ENCODE data around the gene MED25.

- no peak for TF ChIP-seq CTCF (conservative IDR thresholded peaks at IDR 0.05; ENCODE audit: low read depth in 2 of 2)
- TF ChIP-seq STAT1 (IDR thresholded peaks at IDR 0.05; ENCODE audit: unreplicated experiment), result no peak
- TF ChIP-seq, protein P1, sequence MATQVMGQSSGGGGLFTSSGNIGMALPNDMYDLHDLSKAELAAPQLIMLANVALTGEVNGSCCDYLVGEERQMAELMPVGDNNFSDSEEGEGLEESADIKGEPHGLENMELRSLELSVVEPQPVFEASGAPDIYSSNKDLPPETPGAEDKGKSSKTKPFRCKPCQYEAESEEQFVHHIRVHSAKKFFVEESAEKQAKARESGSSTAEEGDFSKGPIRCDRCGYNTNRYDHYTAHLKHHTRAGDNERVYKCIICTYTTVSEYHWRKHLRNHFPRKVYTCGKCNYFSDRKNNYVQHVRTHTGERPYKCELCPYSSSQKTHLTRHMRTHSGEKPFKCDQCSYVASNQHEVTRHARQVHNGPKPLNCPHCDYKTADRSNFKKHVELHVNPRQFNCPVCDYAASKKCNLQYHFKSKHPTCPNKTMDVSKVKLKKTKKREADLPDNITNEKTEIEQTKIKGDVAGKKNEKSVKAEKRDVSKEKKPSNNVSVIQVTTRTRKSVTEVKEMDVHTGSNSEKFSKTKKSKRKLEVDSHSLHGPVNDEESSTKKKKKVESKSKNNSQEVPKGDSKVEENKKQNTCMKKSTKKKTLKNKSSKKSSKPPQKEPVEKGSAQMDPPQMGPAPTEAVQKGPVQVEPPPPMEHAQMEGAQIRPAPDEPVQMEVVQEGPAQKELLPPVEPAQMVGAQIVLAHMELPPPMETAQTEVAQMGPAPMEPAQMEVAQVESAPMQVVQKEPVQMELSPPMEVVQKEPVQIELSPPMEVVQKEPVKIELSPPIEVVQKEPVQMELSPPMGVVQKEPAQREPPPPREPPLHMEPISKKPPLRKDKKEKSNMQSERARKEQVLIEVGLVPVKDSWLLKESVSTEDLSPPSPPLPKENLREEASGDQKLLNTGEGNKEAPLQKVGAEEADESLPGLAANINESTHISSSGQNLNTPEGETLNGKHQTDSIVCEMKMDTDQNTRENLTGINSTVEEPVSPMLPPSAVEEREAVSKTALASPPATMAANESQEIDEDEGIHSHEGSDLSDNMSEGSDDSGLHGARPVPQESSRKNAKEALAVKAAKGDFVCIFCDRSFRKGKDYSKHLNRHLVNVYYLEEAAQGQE (IDR thresholded peaks at IDR 0.05; ENCODE audit: unreplicated experiment), result no peak
- TF ChIP-seq CREB1 (CRISPR knock-in tag; IDR thresholded peaks at IDR 0.05; ENCODE audit: low read depth), result no peak
- no peak for TF ChIP-seq EZH2phosphoT487 (IDR thresholded peaks at IDR 0.05; ENCODE audit: unreplicated experiment)
- TF ChIP-seq POLR2AphosphoS5 (IDR thresholded peaks at IDR 0.05; ENCODE audit: low read depth), result no peak
- TF ChIP-seq EZH2 (IDR thresholded peaks at IDR 0.05; ENCODE audit: low read depth, unreplicated experiment), result no peak
- TF ChIP-seq ETS1 (IDR thresholded peaks at IDR 0.05), result no peak
- TF ChIP-seq, protein P2, sequence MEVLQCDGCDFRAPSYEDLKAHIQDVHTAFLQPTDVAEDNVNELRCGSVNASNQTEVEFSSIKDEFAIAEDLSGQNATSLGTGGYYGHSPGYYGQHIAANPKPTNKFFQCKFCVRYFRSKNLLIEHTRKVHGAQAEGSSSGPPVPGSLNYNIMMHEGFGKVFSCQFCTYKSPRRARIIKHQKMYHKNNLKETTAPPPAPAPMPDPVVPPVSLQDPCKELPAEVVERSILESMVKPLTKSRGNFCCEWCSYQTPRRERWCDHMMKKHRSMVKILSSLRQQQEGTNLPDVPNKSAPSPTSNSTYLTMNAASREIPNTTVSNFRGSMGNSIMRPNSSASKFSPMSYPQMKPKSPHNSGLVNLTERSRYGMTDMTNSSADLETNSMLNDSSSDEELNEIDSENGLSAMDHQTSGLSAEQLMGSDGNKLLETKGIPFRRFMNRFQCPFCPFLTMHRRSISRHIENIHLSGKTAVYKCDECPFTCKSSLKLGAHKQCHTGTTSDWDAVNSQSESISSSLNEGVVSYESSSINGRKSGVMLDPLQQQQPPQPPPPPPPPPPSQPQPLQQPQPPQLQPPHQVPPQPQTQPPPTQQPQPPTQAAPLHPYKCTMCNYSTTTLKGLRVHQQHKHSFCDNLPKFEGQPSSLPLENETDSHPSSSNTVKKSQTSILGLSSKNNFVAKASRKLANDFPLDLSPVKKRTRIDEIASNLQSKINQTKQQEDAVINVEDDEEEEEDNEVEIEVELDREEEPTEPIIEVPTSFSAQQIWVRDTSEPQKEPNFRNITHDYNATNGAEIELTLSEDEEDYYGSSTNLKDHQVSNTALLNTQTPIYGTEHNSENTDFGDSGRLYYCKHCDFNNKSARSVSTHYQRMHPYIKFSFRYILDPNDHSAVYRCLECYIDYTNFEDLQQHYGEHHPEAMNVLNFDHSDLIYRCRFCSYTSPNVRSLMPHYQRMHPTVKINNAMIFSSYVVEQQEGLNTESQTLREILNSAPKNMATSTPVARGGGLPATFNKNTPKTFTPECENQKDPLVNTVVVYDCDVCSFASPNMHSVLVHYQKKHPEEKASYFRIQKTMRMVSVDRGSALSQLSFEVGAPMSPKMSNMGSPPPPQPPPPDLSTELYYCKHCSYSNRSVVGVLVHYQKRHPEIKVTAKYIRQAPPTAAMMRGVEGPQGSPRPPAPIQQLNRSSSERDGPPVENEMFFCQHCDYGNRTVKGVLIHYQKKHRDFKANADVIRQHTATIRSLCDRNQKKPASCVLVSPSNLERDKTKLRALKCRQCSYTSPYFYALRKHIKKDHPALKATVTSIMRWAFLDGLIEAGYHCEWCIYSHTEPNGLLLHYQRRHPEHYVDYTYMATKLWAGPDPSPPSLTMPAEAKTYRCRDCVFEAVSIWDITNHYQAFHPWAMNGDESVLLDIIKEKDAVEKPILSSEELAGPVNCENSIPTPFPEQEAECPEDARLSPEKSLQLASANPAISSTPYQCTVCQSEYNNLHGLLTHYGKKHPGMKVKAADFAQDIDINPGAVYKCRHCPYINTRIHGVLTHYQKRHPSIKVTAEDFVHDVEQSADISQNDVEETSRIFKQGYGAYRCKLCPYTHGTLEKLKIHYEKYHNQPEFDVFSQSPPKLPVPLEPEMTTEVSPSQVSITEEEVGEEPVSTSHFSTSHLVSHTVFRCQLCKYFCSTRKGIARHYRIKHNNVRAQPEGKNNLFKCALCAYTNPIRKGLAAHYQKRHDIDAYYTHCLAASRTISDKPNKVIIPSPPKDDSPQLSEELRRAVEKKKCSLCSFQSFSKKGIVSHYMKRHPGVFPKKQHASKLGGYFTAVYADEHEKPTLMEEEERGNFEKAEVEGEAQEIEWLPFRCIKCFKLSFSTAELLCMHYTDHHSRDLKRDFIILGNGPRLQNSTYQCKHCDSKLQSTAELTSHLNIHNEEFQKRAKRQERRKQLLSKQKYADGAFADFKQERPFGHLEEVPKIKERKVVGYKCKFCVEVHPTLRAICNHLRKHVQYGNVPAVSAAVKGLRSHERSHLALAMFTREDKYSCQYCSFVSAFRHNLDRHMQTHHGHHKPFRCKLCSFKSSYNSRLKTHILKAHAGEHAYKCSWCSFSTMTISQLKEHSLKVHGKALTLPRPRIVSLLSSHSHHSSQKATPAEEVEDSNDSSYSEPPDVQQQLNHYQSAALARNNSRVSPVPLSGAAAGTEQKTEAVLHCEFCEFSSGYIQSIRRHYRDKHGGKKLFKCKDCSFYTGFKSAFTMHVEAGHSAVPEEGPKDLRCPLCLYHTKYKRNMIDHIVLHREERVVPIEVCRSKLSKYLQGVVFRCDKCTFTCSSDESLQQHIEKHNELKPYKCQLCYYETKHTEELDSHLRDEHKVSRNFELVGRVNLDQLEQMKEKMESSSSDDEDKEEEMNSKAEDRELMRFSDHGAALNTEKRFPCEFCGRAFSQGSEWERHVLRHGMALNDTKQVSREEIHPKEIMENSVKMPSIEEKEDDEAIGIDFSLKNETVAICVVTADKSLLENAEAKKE (CRISPR knock-in tag; IDR thresholded peaks at IDR 0.05), result no peak
- TF ChIP-seq NANOG (IDR thresholded peaks at IDR 0.05; ENCODE audit: borderline replicate concordance), result no peak
- no peak for TF ChIP-seq ZNF114 (CRISPR knock-in tag; IDR thresholded peaks at IDR 0.05)
- no peak for TF ChIP-seq JUNB (IDR thresholded peaks at IDR 0.05; ENCODE audit: unreplicated experiment)
- TF ChIP-seq ZNF331 (CRISPR knock-in tag; IDR thresholded peaks at IDR 0.05; ENCODE audit: low read depth), result no peak
Measured at GRCh38 chr19:49802836-49803528, 15.1 kb upstream of the MED25 start.

Data from GM23338 (cell line).